Gastrocnemius medialis (tissue), 4 donors: Measurements from ENCODE around the gene SLC25A48.

Experiments used
- CTCF ChIP-seq, 5 experiments: fragments of 450-650 bp in 3 of 5; fragments of 200-600 bp in 2 of 5; sonication (generic) in 2 of 5; IDR thresholded peaks in 4 of 5; conservative IDR thresholded peaks in 1 of 5; 1 replicate in 4 of 5; 2 replicates in 1 of 5; pipeline ENCODE4 v1.5.1; 2016 to 2019; ENCODE audit warnings: antibody characterized with exemption in 5 of 5, mild to moderate bottlenecking in 3 of 5, moderate library complexity in 3 of 5
- POLR2A ChIP-seq, 2 donors: fragments of 450-650 bp; IDR thresholded peaks; one replicate each; pipeline ENCODE4 v1.6.1; 2017; ENCODE audit warnings: antibody characterized with exemption in 2 of 2, mild to moderate bottlenecking in 2 of 2, moderate library complexity in 2 of 2

- TF ChIP-seq POLR2A (IDR thresholded peaks at IDR 0.05) (no peak), CTCF (IDR thresholded peaks at IDR 0.05 in 4 of 5, conservative IDR thresholded peaks at IDR 0.05 in 1 of 5) (no peak)
These were observed 24.1 kb upstream of the SLC25A48 start for GRCh38 chr5:135810188-135810943.
